HG02973 (cell line): Measurements from ENCODE around the gene LDLRAD3.

Experiments used
- ATAC-seq: cut with Tn5 transposase; IDR thresholded peaks from one replicate; pipeline ENCODE4 v1.9.1; 2021; ENCODE audit warnings: moderate library complexity; ENCODE audit not compliant: unreplicated experiment

Gene LDLRAD3

DNA sequence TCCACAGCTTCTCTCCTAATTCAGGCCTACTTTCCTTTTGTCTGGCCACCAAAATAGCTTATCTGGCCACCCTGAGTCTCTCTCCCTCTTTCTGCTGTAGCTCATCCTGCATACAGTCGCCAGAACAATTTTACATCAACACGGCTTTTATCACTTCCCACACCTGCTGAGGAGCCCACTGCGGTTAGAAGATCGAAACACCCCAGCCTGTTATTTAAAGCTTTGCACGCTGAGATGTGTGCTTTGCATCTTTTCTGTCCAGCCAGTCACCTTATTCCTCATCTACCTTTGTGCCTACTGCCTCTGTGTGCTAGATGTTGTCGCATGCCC is 249.4 kb downstream of the LDLRAD3 start:
- no peak for ATAC-seq

DNA sequence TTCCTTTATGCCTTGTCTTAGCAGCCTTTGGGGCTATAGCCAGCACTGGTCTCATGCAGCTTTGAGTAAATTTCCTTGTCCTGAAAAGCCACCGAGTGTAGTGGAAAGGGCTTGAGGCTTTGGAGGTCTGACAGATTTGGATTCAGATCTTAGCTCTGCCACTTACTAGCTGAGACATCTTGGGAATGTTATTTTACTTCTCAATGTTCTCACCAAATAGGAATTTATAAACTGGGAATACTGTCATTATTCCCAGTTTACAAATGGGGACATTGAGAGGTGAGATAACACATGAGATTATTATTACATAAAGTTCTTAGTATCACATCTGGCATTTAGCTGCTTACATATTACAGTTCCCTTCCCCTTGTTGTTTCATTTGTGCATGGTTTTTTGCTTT is 249.9 kb downstream of the LDLRAD3 start:
- no peak for ATAC-seq

DNA sequence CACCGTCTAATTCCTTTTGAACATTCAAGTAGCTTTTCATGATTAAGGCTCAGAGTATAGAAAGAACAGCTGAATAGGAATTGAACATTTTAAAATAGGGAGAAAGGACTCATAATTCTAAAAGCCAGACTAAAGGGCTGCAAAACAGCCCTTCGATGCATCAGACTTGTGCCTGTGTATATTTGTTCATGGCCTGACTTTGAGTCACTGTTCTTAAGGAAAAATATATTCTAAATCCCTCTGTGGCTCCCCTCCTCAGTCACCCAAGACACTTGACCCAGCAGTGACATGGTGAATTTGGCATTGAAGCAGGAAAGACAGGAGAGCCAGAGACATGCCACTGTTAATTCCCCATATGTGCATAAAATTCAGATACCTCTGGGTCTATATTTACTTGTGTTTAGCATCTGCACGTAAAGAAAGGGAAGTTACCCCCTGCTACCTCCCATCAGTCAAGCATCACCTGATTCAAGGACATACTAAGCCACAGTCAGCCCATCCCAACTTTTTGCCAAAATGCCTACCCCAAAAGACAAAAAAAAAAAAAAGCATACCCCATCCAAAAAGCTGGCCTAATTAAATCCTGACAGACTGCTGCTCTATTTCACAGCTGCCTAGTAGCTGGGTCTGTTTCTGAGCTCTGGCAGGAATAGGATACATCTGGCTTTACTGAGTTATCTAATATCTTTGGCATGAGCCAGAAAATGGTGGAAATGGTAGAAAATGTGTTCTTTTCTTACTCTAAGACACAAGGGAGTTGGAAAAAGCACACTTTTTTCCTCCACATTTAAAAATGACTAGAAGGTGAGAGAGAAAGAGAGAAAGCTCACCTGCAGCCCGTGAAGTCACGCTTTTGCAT is 251.9 kb downstream of the LDLRAD3 start:
- no peak for ATAC-seq

DNA sequence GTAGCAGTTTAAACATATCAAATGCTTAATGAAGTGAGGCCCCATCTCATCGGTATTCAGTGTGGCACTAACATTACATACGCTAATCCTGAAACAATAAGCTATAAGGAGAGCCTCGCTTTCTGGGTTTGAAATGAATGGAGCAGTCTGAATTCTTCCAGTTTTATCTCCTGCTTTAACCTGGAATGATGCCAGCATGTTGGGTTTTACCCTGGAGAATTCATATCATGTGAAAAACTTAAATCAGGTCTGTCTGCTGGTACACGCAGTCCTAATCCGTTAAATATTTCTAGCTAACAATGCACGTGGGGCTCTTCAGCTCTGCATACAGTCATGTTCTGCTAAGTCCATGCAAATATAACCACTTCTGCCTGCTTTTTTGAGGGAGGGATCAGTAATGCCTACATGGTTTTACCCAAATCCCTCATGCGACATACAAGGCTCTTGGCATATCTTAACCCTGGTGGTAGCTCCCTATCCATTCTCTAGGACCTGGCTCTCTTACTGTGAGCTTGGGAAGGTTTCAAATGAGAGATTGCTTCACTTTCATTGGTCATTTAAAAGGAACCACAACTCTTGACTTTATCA is 252.6 kb downstream of the LDLRAD3 start:
- ATAC-seq, result no peak

DNA sequence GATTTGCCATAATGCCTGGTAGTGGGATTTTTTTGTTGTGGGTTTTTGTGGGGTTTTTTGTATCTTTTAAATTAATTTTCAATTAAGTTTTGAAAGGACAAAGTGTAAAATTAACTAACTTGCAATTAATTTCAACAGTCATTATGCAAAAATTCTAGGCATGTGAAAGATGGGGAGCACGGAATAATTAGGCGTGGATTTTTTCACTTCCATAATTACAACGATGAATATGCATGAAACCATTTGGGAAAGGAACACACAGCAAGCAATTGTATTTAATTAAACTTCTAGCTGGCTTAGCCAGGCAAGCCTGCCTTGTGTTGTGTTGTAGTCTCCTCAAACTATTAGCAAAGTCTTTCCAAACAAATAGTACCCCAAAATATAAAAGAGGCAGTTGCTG is 257.5 kb downstream of the LDLRAD3 start:
- no peak for ATAC-seq

DNA sequence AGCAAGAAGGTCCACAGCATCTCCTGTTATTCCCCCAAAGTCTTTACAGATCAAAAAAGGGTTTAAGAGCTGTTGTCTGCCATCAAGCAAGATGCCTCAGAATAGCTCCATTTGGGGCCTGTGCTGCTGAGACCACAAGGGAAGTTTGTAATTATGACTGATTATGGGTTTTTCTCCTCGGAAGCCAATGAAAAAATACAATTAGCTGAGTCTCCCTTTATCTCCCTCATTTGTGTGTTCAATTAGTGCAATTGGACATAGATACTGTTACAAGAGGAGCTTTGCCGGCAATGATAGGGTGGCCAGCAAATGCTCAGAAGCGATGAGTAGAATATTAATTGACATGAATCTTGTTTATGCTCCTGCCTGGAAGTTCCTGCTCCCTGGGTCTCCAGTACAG is 261.7 kb downstream of the LDLRAD3 start:
- ATAC-seq, result no peak

DNA sequence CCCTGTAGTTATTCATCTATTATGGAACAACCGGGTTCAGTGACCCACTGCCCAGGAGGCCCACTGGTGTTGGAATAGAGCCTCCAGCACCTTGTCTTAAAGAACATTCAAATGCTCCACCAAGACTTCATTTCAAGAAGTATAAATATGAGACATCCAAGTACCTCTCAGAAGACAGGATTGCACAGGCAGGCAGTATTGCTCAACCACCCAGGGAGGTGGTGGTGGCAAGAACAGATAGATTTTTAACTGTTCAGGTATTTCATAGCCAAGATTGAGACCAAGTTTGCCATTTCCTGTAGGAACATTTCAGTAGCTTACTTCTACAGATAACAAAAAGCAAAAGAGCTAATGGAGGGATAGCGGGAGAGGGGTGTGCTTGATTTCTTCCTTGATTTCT is 266.7 kb downstream of the LDLRAD3 start:
- ATAC-seq, result no peak

DNA sequence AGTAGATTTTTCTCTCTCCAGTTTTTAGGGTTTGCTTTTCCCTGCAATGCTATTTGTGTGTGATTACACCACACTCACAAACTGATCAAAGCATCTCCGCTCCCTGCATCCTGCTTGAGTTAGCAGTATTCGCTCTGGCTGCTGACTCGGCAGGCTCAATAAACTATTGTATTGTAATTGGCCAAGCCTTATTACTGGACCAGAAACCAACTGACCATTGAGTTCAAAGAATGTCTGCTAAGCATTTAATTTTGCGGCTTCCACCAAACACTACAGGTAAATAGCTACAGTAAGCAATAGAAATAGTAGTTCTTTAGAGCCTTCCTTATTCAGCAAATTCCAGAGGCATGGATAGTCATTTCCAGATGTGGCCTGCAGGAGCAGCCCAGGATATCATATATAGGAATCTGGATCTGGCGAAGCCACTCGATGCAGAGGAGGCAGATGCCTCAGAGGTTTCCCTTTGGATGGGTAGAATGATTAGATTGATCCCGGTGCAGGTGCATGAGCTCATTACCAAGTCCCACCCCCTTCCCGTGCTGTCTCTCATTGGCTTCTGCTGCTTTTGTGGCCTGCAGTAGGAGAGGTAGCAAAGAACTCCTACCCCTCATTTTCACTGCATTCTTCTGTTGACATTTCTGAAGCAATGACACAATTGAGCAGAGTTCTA is 268.0 kb downstream of the LDLRAD3 start:
- no peak for ATAC-seq

DNA sequence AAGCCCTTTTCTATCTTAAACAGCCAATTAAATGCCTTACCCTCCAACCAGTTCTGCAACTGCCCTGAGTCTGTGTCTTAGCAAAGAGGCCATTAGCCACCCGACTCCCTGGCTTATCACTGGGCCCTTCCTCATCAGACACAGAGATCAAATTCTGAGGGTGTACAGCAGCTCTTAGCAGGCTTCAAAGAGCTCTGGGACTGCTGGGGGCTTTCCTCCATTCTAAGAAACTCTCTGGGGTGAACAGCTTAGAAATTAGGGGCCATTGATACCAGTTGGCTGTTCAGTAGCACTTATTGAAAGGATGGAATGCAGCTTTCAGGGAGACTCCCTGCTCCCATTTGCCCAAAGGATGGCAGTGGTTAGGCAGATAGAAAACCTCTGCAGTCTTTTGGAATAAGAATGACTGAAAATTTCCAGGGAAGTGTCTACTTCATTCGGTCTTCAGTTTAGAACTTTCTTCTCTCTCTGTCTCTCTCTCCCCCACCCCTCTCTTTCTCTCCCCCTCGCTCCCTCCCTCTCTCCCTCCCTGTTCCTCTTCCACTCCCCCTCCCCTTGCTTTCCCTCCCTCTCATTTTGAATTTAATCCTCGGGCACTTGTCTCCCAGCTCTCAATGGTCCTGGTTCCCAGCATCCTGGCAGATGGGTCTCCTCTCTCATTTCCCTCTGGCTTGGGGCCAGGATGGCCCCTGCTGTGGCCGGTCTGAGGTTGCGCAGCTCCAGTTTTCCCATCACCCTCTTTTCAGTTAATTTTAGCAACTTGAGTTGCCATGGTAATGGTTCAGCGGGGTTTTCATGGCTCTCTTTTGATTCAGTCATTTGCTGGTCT is 268.9 kb downstream of the LDLRAD3 start:
- ATAC-seq, result no peak

DNA sequence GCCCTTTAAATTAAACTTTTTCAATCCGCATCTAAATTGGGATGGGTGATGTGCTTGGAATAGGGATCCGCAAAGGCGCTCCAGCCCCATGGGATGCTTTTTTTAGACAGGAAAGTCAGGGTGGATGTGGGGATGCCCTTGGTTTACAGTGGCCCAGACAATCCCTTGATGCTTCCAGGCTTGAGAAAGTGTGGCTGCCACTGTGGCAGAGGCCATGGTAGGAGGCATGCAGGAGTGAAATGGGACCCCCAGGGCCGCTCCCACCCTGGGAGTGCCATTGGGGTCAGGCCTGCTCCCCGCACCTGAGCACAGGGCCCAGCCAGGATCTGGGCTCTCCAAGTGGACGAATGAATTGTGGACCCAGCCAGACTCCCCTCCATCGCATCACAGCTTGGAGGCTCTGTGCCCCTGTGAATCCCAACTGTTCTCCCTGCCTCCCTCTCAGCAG is 269.6 kb downstream of the LDLRAD3 start:
- ATAC-seq, result no peak

DNA sequence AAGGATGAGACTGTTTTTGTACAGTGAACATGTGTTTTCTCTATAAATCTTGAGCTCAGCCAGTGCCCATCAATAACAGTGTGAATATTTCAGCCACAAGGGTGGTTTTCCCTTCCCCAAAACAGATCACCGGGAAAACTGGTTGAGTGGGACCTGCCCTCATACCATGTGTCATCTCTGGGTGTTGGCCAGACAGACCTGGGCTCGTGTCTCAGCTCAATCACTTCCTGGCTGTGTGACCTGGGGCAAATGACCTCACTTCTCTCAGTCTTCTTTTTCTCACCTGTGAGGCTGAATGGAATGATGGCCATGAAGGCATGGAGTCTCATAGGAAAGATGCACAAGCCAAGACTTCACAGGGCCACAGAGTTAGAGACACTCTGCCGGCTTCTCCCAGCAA is 270.6 kb downstream of the LDLRAD3 start:
- no peak for ATAC-seq

DNA sequence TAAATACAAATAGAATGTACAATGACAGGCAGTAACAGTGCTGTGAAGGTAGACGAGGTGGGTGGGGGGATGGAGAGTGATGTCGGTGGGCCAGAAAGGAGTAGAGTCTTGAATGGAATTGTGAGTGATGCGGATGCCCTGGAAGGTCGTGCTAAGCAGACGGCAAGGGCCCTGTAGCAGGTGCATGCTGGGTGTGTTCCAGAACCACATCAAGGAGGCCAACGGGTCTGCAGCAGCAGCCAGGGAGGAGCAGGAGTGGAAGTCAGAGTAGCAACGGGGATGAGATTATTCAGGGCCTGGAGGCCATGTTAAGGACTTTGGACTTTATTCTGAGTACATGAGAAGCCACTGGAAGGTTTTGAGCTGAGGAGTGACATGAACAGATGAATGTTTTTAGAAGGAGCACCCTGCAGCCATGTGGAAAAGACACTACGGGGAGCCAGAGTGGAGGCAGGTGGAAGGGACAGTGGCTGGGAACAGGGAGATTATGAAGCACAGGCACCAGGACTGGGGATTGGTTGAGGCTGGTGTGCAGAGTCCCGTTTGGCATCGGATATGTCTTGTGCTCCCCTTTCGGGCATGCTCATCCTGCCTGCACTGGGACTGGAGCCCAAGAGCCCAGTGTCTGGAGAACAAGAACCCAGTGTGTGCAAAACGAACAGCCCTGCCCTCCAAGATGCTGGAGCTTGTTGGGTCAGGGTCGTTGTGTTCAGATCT is 271.3 kb downstream of the LDLRAD3 start:
- ATAC-seq, result no peak

DNA sequence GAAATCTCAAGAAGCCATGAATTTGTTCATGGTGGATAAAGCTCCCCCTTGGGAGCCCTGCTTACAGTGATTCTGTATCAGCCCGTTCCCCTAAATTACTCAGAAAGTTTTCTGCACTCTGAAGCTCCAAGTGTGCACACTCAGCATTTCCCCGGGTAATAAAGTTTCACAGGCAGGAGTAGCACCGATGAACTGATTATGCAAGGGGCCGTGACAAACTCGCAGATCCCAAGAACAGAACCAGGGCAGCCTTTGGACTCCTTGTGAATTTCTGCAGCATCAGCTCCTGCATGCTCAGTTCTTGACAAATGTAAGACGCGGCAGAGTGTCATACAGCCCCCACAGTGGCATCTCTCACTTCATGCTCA is 271.8 kb downstream of the LDLRAD3 start:
- ATAC-seq, result no peak

DNA sequence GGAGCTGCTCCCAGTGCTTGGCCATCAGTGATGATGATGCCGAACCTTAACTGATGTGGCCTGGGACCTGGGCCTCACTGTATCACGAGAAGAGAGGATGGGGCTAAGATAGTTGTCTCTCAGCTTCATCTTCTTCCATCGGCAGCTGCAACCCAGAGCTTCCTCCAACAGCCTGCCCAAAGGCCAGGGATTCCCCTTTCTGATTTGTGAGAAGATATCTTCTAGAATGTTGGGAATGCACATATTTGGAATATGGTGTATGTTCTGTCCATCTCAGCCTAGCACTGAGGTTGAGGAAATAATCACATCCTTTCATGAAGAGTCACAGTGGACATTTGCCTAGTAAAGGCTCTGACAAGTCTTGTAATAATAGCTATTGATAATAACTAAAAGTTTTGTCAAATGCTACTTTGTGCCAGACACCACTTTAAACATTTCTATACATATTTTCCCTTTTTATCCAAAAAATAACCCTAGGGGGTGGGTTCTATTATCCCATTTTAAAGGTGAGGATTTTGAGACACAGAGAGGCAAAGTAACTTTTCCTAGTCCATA is 272.3 kb downstream of the LDLRAD3 start:
- no peak for ATAC-seq

DNA sequence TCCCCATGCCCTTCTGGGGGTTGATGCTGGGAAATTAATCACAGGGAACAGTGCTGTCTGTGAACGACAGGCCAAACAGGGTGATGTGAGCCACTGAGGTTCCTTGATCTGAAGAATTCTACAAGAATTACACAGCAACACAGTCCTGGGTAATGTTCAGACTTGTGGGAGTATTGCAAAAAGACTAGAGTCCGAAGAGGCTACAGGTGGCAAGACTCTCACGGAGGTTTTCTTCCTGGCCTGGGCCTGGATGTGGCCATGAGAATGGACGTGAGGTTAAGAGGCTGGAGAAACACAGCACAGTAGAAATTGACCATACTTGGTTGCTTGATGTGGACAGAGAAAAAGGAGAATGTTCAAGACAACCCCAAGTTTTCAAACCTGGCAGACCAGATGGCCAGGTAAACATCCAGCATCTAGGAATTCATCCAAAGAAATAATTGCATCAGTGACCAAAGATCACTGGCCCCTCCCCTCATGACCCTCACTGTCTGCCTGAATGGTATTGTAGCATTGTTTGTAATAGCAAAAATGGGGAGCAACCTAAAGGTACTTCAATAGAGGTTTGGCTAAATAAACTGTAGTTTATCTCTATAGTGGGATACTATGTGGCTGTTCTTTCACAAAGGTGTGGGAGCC is 274.5 kb downstream of the LDLRAD3 start:
- ATAC-seq, result no peak

DNA sequence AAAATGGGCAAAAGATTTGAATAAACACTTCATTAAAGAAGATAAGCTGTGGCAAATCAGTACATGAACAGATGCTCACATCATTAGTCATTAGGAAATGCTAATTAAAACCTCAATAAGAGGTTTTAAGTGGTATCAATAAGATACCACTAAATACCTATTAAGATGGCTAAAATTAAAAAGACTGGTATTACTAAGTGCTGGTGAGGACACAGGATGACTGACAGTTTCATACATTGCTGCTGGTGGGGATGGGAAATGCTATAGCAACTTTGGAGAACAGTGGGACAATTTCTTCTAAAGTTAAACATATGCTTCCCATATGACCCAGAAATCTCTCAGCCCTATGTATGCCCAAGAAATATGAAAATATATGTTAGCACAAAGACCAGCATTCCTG is 276.1 kb downstream of the LDLRAD3 start:
- ATAC-seq, result no peak

DNA sequence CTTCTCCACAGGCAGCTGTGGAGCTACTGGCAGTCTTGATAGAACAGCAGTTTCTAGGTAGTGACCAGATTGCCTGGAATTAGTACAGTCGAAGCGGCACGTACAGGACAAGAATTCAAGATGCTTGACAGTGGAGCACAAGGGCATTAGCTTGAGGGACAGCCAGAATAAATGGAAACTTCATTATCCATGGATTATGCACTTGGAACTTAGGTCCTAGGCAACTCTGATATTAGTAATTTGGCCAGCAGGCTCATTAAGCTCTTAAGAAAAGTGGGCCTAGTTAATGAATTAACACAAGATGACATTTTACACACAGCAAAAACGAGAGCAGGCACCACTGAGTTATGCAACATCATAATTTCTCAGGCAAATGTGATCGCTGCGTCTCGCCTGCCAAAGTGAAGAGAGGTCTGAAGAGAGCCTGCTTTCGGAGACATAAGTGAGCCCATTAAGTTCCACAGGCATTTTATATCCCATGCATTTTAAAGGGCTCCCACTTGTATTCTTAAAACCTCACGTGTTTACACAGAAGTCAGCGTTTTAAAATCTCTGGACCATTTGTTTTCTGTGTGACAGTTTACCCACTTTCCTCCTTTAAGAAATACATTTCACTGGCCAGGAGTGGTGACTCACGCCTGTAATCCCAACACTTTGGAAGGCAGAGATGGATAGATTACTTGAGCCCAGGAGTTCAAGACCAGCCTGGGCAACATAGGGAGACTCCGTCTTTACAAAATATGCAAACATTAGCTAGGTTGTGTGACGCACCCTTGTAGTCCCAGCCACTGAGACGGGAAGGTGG is 279.2 kb downstream of the LDLRAD3 start:
- ATAC-seq, result no peak

DNA sequence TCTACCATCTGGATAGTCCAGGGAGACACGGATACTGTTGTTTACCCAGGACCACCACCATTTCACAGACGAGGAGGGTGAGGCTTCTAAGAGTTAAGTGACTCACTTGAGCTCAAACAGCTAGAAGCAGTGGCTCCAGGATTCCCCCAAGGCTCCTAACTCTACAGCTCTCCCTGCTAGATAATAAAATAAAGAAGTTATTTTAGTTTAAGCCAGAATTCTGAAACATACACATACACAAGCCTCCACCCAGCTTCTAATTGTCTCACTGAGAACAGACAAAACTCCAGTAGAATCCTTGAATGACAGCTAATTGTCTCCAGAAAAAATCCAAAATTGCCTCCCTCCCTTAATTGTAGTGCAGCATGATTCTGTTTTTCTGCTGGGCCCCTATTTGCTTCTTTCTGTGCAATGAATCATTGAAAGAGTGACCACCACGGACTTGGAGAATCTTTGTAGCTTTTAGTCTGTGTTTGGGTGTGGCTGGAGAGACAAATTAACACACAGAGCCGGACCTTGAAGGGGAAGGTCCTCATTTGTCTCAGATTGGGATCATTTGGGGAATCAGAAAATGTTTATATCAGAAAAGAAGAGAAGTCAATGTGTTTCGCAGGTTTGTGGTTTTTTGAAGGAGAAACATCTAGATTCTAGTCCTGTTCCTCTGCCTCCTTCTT is 280.5 kb downstream of the LDLRAD3 start:
- ATAC-seq, result no peak

DNA sequence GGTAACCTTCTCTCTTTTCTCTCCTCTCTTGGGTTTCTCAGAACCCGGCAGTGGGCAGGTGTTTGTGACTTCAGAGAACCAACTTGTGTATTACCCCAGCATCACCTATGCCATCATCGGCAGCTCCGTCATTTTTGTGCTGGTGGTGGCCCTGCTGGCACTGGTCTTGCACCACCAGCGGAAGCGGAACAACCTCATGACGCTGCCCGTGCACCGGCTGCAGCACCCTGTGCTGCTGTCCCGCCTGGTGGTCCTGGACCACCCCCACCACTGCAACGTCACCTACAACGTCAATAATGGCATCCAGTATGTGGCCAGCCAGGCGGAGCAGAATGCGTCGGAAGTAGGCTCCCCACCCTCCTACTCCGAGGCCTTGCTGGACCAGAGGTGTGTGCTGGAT is 283.2 kb downstream of the LDLRAD3 start:
- ATAC-seq, result no peak
